Measurements from ENCODE around the gene GATAD2A.
A peak's percentile ranks its signal among the peaks of the same experiment; 100 is the strongest.

GATAD2A gene

GRCh38 chr19:19537075-19538048, 131.9 kb downstream of the GATAD2A start:
- no peak overlapping the region for H3K4me3 ChIP-seq (ENCODE audit: low read depth in 1 of 2, low read length in 1 of 2)
- H3K27ac ChIP-seq: no peak overlapping the region
- peaks cover 52% of the 10 kb centered on the region for H3K27me3 ChIP-seq
- H3K36me3 ChIP-seq: no peaks in the 10 kb centered on the region
- H3K9me3 ChIP-seq: no peaks in the 10 kb centered on the region
- H3K4me1 ChIP-seq (ENCODE audit: control insufficient read depth in 1 of 2, insufficient read depth in 1 of 2, low read depth in 1 of 2, low read length in 1 of 2): peaks cover 33 to 39% of the 10 kb centered on the region in 2 experiments
- no peak for TF ChIP-seq CTCF (IDR thresholded peaks at IDR 0.05)

DNA sequence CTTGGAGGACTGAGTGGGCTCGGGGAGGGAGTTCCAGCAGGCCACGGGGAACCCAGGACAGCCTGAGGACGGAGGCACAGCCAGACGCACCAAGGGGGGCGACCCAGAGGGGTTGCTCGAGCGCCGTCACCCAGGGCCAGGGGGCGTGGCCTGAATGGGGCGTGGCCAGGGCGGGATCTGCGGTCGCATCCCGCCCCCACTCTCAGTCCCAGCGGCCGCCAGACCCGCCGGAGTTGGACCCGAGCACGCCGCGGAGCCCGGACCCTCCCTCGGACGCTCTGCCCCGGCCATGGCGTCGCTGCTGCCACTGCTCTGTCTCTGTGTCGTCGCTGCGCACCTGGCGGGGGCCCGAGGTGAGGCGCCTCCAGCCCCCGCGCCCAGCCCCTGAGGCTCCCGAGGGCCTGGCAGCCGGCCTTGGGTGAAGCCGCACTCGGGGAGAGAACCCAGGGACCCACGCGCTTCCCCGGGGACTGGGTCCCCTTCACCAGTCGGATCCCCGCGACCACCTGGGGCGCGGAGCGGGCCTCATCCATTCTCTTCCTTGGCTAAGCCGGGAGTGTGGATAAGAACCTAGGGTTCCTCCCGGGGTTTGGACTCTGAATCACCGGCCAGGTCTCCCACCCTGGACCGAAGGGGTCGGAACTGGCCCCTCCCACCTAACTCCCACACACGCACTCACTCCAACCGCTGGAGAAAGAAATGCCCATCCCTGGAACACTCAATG, 132.7 kb downstream of the GATAD2A start, which contains the start of gene CILP2:
CILP2 (plus strand) TSS at position 205 of the 724 bp plus-strand sequence; CDS start at position 290, 85 bp downstream.
- Histone ChIP-seq H3K27me3 (peaks cover 52% of the 10 kb centered on the region), H3K27ac (no peak within 1 kb of the TSS), H3K36me3 (no peaks in the 10 kb centered on the region), H3K4me3 (ENCODE audit: low read depth in 1 of 2, low read length in 1 of 2) (no peak within 1 kb of the TSS), H3K9me3 (no peaks in the 10 kb centered on the region), H3K4me1 (ENCODE audit: control insufficient read depth in 1 of 2, insufficient read depth in 1 of 2, low read depth in 1 of 2, low read length in 1 of 2) (peaks cover 42 to 45% of the 10 kb centered on the region in 2 experiments)
- TF ChIP-seq CTCF (IDR thresholded peaks at IDR 0.05): no peak

- Histone ChIP-seq H3K4me1 (ENCODE audit: control insufficient read depth in 1 of 2, insufficient read depth in 1 of 2, low read depth in 1 of 2, low read length in 1 of 2) (peaks cover 43 to 46% of the 10 kb centered on the region in 2 experiments), H3K9me3 (no peaks in the 10 kb centered on the region), H3K27ac (no peak overlapping the region), H3K27me3 (peaks cover 52% of the 10 kb centered on the region), H3K36me3 (no peaks in the 10 kb centered on the region), H3K4me3 (ENCODE audit: low read depth in 1 of 2, low read length in 1 of 2) (no peak overlapping the region)
- no peak for TF ChIP-seq CTCF (IDR thresholded peaks at IDR 0.05)
Measured at GRCh38 chr19:19538785-19539166, 133.3 kb downstream of the GATAD2A start.

DNA sequence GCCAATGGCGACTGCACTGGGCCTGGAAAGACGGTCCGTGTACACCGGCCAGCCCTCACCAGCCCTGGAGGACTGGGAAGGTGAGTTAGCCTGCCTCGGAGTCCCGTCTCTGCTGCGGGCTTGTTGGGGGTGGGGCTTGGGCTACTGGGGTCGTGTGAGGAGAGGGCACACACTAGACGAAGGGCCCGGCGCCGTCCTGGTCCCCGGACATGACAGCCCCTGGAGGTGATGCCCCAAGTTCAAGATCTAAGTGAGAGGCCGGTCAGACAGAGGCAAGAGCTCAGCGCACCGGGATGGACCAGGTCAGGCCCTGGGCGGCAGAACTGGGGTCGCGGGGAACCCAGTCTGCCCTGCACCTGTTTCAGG, 134.2 kb downstream of the GATAD2A start:
- Histone ChIP-seq H3K27me3 (peaks cover 52% of the 10 kb centered on the region), H3K27ac (peak overlapping the region; percentile 44), H3K9me3 (no peaks in the 10 kb centered on the region), H3K36me3 (no peaks in the 10 kb centered on the region), H3K4me3 (ENCODE audit: low read depth in 1 of 2, low read length in 1 of 2) (peak overlapping the region in 1 of 2 experiments; percentile 25), H3K4me1 (ENCODE audit: control insufficient read depth in 1 of 2, insufficient read depth in 1 of 2, low read depth in 1 of 2, low read length in 1 of 2) (peaks cover 43 to 46% of the 10 kb centered on the region in 2 experiments)
- TF ChIP-seq CTCF (IDR thresholded peaks at IDR 0.05): no peak

DNA sequence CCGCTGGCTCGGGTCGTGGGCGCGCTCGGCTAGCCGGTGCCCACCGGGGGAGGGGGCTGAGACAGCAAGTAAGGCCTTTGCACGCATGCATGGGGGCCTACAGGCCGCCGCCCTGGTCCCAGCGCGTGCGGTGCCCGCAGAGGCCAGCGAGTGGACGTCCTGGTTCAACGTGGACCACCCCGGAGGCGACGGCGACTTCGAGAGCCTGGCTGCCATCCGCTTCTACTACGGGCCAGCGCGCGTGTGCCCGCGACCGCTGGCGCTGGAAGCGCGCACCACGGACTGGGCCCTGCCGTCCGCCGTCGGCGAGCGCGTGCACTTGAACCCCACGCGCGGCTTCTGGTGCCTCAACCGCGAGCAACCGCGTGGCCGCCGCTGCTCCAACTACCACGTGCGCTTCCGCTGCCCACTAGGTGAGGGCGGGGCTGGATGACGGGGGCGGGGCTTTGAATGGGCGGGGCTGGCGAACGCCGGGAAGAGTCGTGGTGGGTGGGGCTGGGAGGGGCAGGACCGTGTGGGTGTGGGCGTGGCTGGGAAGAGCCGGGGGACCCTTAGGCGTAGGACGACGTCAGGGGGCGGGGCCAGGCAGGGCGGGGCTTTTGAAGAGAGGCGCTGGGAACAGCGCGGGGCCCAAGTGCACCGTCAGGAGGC, 134.7 kb downstream of the GATAD2A start:
- peak; percentile 12 for TF ChIP-seq CTCF (IDR thresholded peaks at IDR 0.05)
- H3K9me3 ChIP-seq: no peaks in the 10 kb centered on the region
- H3K27ac ChIP-seq: peak overlapping the region; percentile 44
- H3K4me1 ChIP-seq (ENCODE audit: control insufficient read depth in 1 of 2, insufficient read depth in 1 of 2, low read depth in 1 of 2, low read length in 1 of 2): peaks cover 43 to 46% of the 10 kb centered on the region in 2 experiments
- peaks cover 52% of the 10 kb centered on the region for H3K27me3 ChIP-seq
- H3K36me3 ChIP-seq: no peaks in the 10 kb centered on the region
- peak overlapping the region; percentile 62 to 64 for H3K4me3 ChIP-seq (ENCODE audit: low read depth in 1 of 2, low read length in 1 of 2)

Measured in neutrophil (primary cell).